ENCODE data around the gene HAND1.

HAND1 gene

GRCh38 chr5:154485850-154486426 is 7.9 kb upstream of the HAND1 start:
- TF ChIP-seq CTCF (IDR thresholded peaks at IDR 0.05): no peak
- Histone ChIP-seq H3K9me3 (no peaks in the 10 kb centered on the region), H3K4me3 (ENCODE audit: low read depth in 1 of 2, low read length in 1 of 2) (no peak overlapping the region), H3K27ac (no peak overlapping the region), H3K4me1 (ENCODE audit: control insufficient read depth in 1 of 2, insufficient read depth in 1 of 2, low read depth in 1 of 2, low read length in 1 of 2) (no peaks in the 10 kb centered on the region), H3K36me3 (no peaks in the 10 kb centered on the region), H3K27me3 (peaks cover 100% of the 10 kb centered on the region)

GRCh38 chr5:154485096-154485491 is 7.1 kb upstream of the HAND1 start:
- Histone ChIP-seq H3K27me3 (peaks cover 100% of the 10 kb centered on the region), H3K36me3 (no peaks in the 10 kb centered on the region), H3K4me3 (ENCODE audit: low read depth in 1 of 2, low read length in 1 of 2) (no peak overlapping the region), H3K9me3 (no peaks in the 10 kb centered on the region), H3K27ac (no peak overlapping the region), H3K4me1 (ENCODE audit: control insufficient read depth in 1 of 2, insufficient read depth in 1 of 2, low read depth in 1 of 2, low read length in 1 of 2) (no peaks in the 10 kb centered on the region)
- TF ChIP-seq CTCF (IDR thresholded peaks at IDR 0.05): no peak

- Histone ChIP-seq H3K9me3 (no peaks in the 10 kb centered on the region), H3K27me3 (peaks cover 100% of the 10 kb centered on the region), H3K36me3 (no peaks in the 10 kb centered on the region), H3K4me1 (ENCODE audit: control insufficient read depth in 1 of 2, insufficient read depth in 1 of 2, low read depth in 1 of 2, low read length in 1 of 2) (no peaks in the 10 kb centered on the region), H3K27ac (no peak overlapping the region), H3K4me3 (ENCODE audit: low read depth in 1 of 2, low read length in 1 of 2) (no peak overlapping the region)
- no peak for TF ChIP-seq CTCF (IDR thresholded peaks at IDR 0.05)
Measured at GRCh38 chr5:154484393-154485095, 6.5 kb upstream of the HAND1 start.

GRCh38 chr5:154483654-154484392 is 5.8 kb upstream of the HAND1 start:
- TF ChIP-seq CTCF (IDR thresholded peaks at IDR 0.05): no peak
- H3K4me3 ChIP-seq (ENCODE audit: low read depth in 1 of 2, low read length in 1 of 2): no peak overlapping the region
- H3K36me3 ChIP-seq: no peaks in the 10 kb centered on the region
- no peaks in the 10 kb centered on the region for H3K4me1 ChIP-seq (ENCODE audit: control insufficient read depth in 1 of 2, insufficient read depth in 1 of 2, low read depth in 1 of 2, low read length in 1 of 2)
- no peaks in the 10 kb centered on the region for H3K9me3 ChIP-seq
- H3K27me3 ChIP-seq: peaks cover 100% of the 10 kb centered on the region
- H3K27ac ChIP-seq: no peak overlapping the region

GRCh38 chr5:154482528-154483449 is 4.8 kb upstream of the HAND1 start:
- H3K9me3 ChIP-seq: no peaks in the 10 kb centered on the region
- TF ChIP-seq CTCF (IDR thresholded peaks at IDR 0.05): no peak
- H3K4me3 ChIP-seq (ENCODE audit: low read depth in 1 of 2, low read length in 1 of 2): no peak overlapping the region
- H3K36me3 ChIP-seq: no peaks in the 10 kb centered on the region
- H3K27ac ChIP-seq: no peak overlapping the region
- H3K4me1 ChIP-seq (ENCODE audit: control insufficient read depth in 1 of 2, insufficient read depth in 1 of 2, low read depth in 1 of 2, low read length in 1 of 2): no peaks in the 10 kb centered on the region
- H3K27me3 ChIP-seq: peaks cover 100% of the 10 kb centered on the region

Measured in neutrophil (primary cell).